GM12892 (cell line): ENCODE measurements around the gene MMP24.

ENCODE experiments used
- POLR2A ChIP-seq: IDR thresholded peaks from 2 replicates; pipeline ENCODE4 v1.6.1; 2011; ENCODE audit warnings: low read depth, low read length, control low read depth
- POLR2AphosphoS5 ChIP-seq: IDR thresholded peaks from 2 replicates; pipeline ENCODE4 v1.6.1; 2011; ENCODE audit warnings: low read depth, low read length, control low read depth
- TAF1 ChIP-seq: IDR thresholded peaks from 2 replicates; pipeline ENCODE4 v1.6.1; 2011; ENCODE audit warnings: low read depth, mild to moderate bottlenecking, control low read depth, low read length, borderline replicate concordance

DNA sequence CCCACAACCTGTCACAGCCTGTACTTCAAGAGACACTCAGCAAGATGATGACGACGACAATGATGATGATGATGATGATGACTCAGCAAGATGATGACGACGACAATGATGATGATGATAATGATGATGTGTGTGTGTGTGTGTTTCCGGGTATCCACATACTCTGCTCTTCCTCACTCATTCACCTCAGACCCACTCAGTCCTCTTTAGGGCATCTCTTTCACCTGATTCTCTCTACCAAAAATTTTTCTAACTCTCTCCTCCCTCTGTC is 59.3 kb downstream of the MMP24 start:
- TF ChIP-seq POLR2AphosphoS5 (no peak), POLR2A (no peak), TAF1 (no peak)
